GM19043 (cell line): Measurements from ENCODE around the gene MSANTD7.
"Not testable (repeated sequence)": the region's sequence is repeated elsewhere in the genome, so short reads cannot be mapped to it uniquely, and the experiment has no call there.

Experiments
- ATAC-seq: cut with Tn5 transposase; IDR thresholded peaks from one replicate; pipeline ENCODE4 v1.9.1; 2021; ENCODE audit warnings: low read depth; ENCODE audit not compliant: unreplicated experiment

Gene MSANTD7, protein sequence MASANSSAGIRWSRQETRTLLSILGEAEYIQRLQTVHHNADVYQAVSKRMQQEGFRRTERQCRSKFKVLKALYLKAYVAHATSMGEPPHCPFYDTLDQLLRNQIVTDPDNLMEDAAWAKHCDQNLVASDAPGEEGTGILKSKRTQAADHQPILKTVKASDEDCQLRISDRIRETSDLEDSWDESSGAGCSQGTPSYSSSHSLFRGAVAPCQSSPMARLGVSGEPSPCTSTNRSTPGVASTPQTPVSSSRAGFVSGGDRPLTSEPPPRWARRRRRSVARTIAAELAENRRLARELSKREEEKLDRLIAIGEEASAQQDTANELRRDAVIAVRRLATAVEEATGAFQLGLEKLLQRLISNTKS

GRCh38 chr10:14837757-14838581, at the start of gene MSANTD7, which contains the start of the genes CDNF and HSPA14:
Gene MSANTD7, plus strand, starts transcription at chr10:14838306. Its CDS starts 3,979 bp downstream, at chr10:14842285.
Gene CDNF, minus strand, starts transcription at chr10:14838037. Its CDS starts 91 bp downstream, at chr10:14837946.
Gene HSPA14, plus strand, starts transcription at chr10:14838306. Its CDS starts 97 bp downstream, at chr10:14838403.
- peak; percentile 92 for ATAC-seq

- ATAC-seq: no peak
Measured at GRCh38 chr10:14798636-14799035, 39.5 kb upstream of the MSANTD7 start.

- no peak for ATAC-seq
Measured at GRCh38 chr10:14800397-14800796, 37.7 kb upstream of the MSANTD7 start.

- no peak for ATAC-seq
Measured at GRCh38 chr10:14801723-14802122, 36.4 kb upstream of the MSANTD7 start.

GRCh38 chr10:14803827-14804226, 34.3 kb upstream of the MSANTD7 start:
- no peak for ATAC-seq

DNA sequence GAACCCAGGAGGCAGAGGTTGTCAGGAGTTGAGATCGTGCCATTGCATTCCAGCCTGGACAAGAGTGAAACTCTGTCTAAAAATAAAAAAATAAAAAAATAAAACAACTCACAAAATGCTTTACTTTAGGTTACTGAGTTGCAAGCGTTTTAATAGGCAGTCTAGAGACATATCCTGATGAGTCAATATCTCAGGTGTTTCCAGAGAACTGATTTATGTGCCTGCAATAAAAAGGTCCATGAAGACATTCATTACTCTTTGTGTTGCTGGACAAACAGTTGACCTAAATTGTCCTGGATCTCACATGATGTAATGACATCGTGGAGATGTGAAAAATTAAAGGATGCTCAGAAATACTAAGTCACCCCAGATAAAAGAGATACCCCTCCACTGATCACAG, 31.8 kb upstream of the MSANTD7 start:
- no peak for ATAC-seq

DNA sequence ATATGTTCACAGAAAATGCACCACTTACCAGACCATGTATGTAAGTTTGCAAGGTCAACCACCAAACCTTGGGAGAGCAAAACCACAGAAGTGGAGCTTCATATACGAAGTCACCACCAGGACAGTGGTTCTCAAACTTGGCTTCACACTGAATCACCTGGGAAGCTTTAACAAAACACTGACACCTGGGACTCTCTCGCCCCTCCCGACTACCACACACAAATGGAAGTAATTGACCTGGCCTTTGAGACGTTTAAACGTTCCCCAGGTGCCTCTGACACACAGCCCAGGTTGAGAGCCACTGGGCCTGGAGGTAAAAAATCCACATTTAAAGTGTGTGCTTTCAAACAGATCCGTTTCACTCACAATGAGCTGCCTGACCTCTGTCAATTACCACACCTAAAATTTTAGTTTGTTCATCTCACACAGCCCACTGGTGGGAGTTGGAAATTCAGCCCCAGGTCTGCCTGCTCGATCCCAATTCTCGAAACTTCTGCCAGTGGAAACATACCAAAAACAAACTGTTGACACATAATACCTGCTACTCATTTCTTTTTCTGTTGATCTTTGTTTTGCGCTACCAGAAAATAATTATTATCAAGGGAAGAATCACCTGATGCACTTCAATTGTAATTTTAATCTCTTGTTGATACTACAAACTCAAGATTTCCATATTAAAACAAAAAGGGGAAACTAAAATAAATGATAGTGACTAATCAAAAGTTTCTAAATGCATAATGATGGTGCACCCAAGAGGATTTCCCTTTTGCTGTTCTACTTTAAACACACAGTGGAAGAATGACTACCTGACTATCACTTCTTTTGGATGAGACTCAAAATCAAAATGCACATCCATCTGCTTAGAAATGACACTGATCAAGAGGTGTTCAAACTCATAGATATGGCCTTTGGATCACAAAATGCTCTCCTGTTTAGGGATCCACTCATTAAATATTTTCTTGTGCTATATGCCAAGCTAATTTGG, 26.8 kb upstream of the MSANTD7 start:
- ATAC-seq: no peak

DNA sequence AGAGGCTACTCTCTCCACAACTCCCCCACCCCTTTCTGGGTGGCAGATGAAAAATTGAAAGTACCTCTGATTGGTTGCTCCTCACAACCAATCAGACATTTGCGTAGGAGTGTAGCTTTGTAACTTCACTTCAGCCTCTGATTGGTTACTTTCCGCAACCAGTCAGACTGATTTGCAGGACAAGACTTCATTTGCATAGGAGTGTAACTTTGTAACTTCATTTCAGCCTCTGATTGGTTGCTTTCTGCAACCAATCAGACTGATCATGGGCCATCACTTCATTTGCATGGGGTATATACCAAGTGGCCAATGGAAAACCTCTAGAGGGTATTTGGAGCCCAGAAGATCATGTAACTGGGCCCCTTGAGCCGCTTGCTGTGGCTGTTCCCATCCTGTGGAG, 25.8 kb upstream of the MSANTD7 start:
- ATAC-seq: no peak

DNA sequence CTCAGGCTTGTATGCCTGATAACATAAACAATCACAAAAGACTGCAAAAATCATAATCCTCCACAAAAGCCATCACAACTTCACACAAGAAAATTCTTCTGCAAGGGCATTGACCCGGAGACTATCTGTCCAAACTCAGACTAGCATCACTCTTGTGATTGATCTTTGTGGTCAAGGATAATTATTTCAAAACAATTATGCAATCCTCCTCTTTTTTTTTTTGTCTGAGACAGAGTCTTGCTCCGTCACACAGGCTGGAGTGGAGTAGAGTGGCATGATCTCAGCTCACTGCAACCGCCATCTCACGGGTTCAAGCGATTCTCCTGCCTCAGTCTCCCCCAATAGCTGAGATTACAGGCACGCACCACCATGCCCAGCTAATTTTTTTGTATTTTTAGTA, 22.4 kb upstream of the MSANTD7 start:
- no peak for ATAC-seq

GRCh38 chr10:14816717-14817116, 21.4 kb upstream of the MSANTD7 start:
- ATAC-seq: not testable (repeated sequence)

- ATAC-seq: no peak
Measured at GRCh38 chr10:14820010-14820774, 17.9 kb upstream of the MSANTD7 start.

- ATAC-seq: no peak
Measured at GRCh38 chr10:14820775-14821154, 17.3 kb upstream of the MSANTD7 start.

GRCh38 chr10:14821635-14822375, 16.3 kb upstream of the MSANTD7 start:
- no peak for ATAC-seq

GRCh38 chr10:14822879-14823755, 15.0 kb upstream of the MSANTD7 start:
- no peak for ATAC-seq

- no peak for ATAC-seq
Measured at GRCh38 chr10:14823966-14824365, 14.1 kb upstream of the MSANTD7 start.

GRCh38 chr10:14826076-14826829, 11.9 kb upstream of the MSANTD7 start:
- no peak for ATAC-seq

DNA sequence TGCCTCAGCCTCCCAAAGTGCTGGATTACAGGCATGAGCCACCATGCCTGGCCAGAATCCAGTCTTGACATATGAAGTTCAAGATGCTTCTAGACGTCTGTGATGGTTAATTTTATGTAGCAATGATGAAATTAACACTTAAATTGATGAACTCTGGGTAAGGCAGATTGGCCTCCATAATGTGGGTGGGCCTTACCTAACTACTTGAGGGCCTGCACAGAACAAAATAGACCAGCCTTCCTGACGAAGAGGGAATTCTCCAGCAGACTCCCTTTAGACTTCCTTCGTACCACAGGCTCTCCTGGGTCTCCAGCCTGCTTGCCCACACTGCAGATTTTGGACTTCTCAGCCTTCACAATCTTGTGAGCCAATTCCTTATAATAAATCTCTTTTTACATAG, 5.0 kb upstream of the MSANTD7 start:
- no peak for ATAC-seq
